Spleen (tissue), 7 donors: Measurements from ENCODE around the gene SLC5A6.

Experiments used
- POLR2A ChIP-seq, 3 donors: fragments of 450-650 bp; IDR thresholded peaks; one replicate each; pipeline ENCODE4 v1.5.1; 2017; ENCODE audit warnings: antibody characterized with exemption in 3 of 3, mild to moderate bottlenecking in 1 of 3
- POLR2AphosphoS5 ChIP-seq, 3 donors: sonication (generic); formaldehyde crosslinking; IDR thresholded peaks; one replicate each; pipeline ENCODE4 v1.5.1; 2017; ENCODE audit warnings: antibody characterized with exemption in 3 of 3
- TF ChIP-seq, protein P1 (sequence below), 11 experiments: fragments of 200-600 bp in 7 of 11; fragments of 450-650 bp in 4 of 11; sonication (generic) in 4 of 11; IDR thresholded peaks in 8 of 11; conservative IDR thresholded peaks in 3 of 11; 1 replicate in 7 of 11; 2 replicates in 4 of 11; pipeline versions ENCODE4 v1.4.0 to v1.8.0; 2016 to 2021; ENCODE audit warnings: antibody characterized with exemption in 11 of 11, inconsistent platforms in 4 of 11, mild to moderate bottlenecking in 1 of 11
- donor health status: DM: no; HTN: no; CAD: no; lungs with moderate emphysema.
- donor health status: DM: no; HTN: no; CAD: no.
- donor health status: DM: no; HTN: no; CAD: no.

DNA sequence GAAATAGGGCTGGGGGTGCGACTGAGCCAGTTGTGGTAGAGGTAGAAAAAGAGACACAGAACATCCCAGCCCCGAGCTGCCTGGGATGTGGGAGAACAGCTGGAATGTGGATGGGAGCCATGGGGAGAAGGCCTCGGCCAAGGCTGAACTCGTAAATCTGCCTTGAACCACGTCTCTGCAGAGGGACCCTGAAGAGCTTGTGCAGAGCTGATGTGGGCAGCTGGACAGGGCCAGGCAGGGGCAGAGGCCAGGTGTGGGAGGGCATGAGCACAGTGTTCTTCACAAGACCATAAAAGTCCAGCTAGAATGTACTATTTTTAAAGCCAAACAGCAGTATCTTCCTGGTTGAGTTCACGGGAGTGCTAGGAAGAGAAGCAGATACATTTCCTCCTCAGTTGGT lies 57.6 kb downstream of the SLC5A6 start:
- TF ChIP-seq, protein P1, sequence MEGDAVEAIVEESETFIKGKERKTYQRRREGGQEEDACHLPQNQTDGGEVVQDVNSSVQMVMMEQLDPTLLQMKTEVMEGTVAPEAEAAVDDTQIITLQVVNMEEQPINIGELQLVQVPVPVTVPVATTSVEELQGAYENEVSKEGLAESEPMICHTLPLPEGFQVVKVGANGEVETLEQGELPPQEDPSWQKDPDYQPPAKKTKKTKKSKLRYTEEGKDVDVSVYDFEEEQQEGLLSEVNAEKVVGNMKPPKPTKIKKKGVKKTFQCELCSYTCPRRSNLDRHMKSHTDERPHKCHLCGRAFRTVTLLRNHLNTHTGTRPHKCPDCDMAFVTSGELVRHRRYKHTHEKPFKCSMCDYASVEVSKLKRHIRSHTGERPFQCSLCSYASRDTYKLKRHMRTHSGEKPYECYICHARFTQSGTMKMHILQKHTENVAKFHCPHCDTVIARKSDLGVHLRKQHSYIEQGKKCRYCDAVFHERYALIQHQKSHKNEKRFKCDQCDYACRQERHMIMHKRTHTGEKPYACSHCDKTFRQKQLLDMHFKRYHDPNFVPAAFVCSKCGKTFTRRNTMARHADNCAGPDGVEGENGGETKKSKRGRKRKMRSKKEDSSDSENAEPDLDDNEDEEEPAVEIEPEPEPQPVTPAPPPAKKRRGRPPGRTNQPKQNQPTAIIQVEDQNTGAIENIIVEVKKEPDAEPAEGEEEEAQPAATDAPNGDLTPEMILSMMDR (IDR thresholded peaks at IDR 0.05 in 8 of 11, conservative IDR thresholded peaks at IDR 0.05 in 3 of 11) = no peak
- TF ChIP-seq POLR2A (IDR thresholded peaks at IDR 0.05) (no peak), POLR2AphosphoS5 (IDR thresholded peaks at IDR 0.05) (no peak)
